Activated naive CD4-positive, alpha-beta T cell treated with Interleukin-2 at 50 U/mL for 16 hours (primary cell): ENCODE data around the gene EMC7.
"Not testable (repeated sequence)": the region's sequence is repeated elsewhere in the genome, so short reads cannot be mapped to it uniquely, and the experiment has no call there.

Experiments
- DNase-seq: peaks from one replicate; pipeline ENCODE4 v3.0.0-alpha.2; 2020

The EMC7 gene

DNA sequence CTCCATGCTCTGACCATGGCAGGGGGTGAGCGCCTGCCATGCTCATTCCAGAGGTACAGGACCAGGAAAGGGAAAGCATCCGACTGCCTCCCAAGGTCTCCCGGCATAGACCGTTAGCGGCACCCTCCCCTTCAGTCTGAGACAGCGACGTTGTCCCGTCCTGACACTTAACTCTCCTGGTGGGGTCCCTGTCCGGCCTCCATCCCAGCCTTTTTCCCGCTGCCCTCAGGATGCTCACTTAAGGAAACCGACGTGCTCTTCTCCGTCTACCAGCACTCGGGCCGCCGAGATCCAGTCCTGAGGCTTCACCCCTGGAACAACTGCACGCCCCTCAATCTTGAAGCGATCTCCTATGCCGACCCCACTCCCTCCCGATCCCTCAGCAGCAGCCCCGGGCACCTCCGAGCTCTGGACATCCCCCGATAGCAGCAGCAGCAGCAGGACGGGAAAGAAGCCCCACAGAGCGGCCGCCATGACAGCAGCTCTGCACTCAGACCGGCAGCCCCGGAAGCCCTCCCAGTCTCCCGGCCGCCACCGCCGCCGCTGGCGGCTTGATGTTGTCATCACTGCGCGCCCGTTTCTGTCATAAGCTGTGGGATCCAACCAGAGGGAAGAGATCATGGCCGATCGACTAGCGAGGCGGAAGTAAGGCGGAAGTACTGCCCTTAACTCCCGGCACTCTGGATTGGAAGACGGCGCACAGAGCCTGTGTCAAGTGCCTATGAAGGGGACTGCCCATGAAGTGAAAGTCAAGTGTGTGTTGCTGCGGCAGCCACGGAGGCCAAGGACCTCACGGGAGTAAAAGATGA is at the start of gene EMC7, which contains the start of gene PGBD4:
Gene EMC7 (minus strand): TSS at position 497 of the 809 bp plus-strand sequence. CDS start 23 bp downstream, at position 474.
Gene PGBD4 (plus strand): TSS at position 718 of the 809 bp plus-strand sequence. CDS start 449 bp downstream, outside the sequence.
- DNase-seq, result peak; percentile 99

DNA sequence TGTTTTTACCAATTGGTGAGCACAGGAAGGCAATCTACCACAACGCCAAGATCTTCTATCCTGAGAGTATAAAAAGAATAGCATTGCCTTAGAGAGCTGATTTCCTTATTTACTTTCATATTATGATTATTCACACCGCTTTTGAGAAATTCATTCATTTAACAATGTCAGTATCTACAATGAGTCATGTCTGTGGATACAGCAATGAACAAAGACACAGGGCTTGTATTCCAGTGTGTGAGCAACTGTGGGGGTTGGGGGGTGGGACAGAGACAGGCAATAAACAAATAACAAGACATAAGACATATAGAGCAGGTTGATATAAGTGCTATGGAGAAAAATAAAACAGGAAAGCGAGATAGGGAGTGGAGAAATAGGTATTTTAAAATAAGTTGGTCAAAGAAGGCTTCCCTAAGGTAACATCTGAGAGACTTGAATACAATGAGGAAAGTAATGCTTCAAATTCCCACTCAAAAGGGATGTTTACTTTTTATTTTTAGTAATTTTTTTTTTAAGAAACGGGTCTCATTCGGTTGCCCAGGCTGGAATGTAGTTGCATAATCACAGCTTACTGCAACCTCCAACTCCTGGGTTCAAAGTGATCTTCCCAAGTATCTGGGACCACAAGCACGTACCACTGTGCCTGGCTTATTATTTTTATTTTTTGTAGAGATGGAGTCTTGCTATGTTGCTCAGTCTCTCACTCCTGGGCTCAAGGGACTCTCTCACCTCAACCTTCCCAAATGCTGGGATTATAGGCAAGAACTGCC is 45.9 kb upstream of the EMC7 start:
- DNase-seq, result no peak

DNA sequence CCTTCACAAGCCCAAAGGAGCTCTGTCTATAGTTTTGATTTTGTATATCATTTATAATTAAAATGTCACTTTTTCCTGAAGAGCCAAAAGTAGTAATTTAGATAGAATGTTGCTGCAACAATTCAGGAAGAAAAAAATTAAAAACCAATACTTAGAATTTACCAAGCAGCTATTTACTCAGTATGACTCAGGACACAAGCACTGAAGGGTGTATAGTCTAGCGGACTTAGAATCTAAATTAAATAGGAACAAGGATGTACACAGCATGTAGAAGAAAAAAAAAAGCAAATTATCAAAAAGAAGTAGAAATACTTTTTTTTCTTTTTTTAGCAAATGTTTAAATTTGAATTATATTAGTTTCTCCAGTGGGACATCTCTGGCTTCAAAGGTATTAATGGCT is 31.8 kb upstream of the EMC7 start:
- DNase-seq, result no peak

DNA sequence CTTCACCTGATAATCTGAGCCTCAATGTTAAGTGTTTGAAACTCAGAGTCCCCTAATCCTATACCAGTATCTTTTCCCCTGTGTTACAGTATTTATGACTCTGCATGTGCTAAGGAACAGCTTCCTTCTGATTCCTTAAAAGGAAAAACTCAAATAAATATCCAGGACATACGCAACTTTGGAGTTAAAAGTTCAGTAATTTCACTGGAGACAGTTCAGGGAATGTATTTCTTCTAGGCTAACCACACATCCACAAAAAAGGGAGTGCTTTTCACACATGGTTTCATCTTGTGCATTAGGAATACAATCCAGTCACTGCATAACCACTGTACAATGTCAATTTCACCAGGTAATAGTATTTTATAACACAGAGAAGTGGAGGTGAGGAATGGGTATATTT is 31.2 kb upstream of the EMC7 start:
- no peak for DNase-seq

DNA sequence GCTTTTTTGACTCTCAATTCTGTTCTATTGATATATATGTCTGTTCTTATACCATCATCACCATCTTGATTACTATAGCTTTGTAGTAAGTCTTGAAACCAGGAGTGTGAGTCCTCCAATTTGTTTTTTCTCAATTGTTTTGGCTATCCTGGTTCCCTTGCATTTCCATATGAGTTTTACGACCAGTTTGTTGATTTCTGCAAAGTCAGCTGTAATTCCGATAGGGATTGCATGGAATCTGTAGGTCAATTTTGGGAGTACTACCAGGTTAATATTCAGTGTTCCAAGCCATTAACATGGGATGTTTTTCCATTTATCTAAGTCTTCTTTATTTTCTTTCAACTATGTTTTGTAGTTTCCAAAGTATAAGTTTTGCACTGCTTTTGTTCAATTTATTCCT is 27.2 kb upstream of the EMC7 start:
- no peak for DNase-seq

DNA sequence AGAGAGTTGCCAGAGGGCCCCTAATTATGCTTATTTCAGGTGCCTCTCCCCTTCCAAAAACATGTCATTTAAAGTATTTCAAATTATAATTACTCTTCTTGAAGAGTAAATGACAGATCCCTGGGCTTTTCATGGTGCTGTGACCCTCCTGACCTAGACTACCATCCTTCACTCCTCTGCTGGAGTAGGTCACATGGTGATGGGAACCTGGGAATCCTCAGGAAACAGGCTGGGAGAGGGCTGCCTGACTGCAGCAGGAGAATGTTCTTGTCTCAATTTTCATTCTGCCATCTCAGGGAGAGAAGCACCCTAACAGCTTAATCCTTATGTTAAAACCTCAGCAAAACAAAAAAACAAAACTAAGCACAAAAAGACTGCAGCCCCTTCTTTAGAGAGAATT is 24.9 kb upstream of the EMC7 start:
- DNase-seq, result no peak

DNA sequence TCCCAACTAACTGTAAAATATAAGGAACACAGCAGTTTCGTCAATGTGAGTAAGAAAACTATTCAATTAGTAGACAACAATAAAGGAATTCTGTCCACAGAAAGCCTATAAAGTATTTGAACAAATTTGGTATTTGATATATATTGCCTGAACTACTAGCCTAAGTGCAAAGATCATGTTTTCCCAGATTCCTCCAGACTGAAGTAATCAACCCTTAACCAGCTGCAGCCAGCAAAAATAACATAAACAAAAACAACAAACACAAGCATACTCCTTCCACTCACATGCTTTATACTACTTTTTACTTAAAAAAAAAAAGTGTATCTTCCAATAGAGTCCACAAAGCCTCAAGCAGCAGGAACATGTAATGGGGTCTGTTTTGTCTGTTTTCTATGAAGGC is 24.3 kb upstream of the EMC7 start:
- DNase-seq, result no peak

DNA sequence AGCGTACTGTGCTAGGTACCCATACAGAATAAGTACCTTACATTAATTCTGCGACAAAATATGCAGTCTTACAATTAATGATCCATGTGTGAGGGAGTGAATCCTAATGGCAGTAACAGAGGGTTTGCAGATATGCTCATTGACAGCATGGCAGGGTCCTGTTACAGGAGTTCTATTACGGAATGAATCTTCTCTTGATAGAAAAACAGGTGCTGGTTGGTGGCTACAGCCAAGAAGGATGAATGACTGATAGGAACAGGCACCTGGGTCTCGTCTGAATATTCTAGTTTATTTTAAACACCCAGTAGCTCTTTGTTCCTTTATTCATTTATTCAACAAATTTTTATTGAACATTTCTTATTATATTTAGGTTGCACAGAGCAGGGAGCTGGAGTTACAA is 23.0 kb upstream of the EMC7 start:
- DNase-seq, result no peak

DNA sequence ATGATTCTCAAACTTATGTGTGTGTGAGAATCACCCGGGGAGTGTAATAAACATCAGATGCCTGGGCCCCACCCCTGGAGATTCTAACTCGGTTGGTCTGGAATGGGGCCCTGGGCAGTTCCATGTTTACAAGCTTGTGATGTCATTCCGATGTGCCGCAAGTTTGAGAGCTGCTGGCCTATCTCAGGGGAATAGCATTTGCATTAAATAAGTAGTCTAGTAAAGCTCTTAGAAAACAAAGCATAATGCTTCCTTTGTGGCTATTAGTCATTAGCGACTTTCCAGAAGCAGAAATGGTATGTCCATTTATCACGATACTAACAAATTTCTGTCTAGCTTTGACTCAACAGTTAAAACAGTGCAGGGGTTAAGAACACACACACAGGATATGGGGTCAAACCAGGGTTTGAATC is 21.1 kb upstream of the EMC7 start:
- DNase-seq, result no peak

DNA sequence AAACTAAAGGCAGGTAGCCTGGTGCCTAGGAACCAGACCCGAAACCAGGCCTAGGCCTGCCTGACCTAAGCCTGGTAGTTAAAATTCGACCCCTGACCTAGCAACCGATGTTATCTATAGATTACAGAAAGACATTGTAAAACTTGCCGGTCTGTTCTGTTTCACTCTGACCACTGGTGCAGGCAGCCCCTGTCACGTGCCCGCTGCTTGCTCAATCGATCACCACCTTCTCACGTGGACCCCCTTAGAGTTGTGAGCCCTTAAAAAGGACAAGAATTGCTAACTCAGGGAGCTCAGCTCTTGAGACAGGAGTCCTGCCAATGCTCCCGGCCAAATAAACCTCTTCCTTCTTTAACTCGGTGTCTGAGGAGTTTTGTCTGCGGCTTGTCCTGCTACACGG is 20.1 kb upstream of the EMC7 start:
- DNase-seq, result not testable (repeated sequence)

DNA sequence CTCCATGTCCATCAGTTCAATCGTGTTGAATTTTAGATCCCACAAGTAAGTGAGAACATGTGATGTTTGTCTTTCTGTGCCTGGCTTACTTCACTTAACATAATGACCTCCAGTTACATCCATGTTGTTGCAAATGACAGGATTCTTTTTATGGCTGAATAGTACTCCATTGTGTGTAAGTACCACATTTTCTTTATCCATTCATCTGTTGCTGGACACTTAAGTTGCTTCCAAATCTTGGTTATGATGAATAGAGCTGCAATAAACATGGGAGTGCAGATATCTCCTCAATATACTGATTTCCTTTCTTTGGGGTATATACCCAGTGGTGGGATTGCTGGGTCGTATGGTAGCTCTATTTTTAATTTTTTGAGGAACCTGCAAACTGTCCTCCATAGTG is 18.8 kb upstream of the EMC7 start:
- DNase-seq, result not testable (repeated sequence)

DNA sequence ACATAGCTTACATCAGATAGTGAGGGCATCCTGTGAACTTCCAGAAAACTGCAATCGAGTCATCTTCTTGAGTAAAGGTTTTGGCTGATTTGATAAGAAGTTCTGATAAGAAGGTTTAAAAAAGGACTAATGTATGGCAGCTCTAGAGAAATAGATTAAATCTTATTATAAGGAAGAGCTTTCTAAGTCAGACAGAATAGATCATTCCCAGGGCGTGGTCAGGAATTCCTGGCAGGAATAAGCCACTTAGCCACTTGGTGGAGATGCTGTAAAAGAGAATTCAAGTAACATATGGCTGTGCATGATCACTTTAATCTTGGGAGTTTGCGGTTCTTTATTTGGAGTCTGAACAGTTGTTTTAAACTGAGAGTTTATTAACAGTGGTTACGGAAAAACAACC is 17.6 kb upstream of the EMC7 start:
- DNase-seq, result no peak

DNA sequence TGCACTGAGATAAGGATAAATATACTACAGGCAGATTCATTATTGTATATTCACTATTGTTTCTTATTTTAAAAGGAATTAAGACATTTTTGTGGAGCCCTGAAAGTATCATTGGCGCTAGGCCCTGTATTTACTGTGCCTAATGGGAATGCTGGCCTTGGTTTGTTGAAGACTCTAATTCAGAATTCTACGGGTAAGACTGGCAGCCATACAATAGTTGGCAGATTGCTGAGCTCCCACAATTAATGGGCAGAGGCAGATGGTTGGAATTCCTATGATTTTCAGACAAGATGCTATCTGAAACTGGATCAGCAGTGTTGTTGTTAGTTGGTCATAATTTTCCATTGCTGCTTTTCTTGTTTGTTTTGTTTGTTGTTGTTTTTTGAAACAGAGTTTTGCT is 15.0 kb upstream of the EMC7 start:
- no peak for DNase-seq

DNA sequence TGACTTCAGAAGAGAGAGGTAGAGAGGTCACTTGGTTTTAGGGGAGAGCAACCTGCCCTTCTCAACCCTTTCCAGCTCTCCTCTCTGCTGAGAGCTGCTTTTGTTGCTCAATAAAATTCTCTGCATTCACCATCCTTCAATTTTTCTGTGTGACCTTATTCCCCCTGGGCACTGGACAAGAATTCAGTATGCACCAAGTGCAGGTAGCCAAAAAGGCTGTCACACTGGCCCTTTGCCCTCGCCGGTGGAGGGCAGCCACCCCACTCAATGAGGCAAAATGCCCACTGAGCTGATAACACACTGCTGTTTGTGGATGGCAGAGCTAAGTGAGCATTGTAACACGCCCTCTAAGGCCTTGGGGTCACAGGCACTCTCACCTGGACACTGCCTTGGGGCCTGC is 13.1 kb upstream of the EMC7 start:
- DNase-seq, result no peak

DNA sequence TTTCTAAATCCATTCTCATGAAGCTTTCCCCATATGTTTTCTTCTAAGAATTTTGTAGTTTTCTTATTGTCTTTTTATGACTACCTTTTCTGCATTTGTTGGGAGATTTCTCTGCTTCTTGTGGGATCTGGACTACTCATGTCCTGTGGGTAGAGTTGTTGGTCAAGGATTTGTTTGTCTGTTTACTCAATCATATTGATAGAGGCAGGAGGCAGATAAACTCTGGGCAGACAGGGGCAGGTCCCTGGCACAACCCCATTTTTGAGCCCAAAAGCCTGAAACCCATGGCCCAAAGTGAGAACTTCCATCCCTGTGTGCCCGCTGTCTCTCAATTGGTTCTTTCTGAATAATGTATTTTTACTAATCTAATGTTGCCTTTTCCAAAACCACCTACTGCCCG is 12.6 kb upstream of the EMC7 start:
- no peak for DNase-seq

DNA sequence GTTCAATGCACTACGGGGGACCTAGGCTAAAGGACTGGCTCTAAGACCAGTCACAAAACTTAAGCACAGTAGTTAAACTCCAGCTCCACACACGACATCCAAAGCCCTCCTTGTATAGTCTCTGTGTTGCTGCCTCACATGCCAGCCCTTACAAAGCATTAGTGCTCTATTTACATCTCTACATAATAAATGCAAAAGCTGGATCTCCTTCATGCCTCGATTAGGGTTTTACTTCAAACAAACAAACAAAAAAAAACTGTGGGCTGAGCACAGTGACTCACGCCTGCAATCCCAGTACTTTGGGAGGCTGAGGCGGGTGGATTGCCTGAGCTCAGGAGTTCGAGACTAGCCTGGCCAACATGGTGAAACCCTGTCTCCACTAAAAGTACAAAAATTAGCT is 9.8 kb upstream of the EMC7 start:
- no peak for DNase-seq

DNA sequence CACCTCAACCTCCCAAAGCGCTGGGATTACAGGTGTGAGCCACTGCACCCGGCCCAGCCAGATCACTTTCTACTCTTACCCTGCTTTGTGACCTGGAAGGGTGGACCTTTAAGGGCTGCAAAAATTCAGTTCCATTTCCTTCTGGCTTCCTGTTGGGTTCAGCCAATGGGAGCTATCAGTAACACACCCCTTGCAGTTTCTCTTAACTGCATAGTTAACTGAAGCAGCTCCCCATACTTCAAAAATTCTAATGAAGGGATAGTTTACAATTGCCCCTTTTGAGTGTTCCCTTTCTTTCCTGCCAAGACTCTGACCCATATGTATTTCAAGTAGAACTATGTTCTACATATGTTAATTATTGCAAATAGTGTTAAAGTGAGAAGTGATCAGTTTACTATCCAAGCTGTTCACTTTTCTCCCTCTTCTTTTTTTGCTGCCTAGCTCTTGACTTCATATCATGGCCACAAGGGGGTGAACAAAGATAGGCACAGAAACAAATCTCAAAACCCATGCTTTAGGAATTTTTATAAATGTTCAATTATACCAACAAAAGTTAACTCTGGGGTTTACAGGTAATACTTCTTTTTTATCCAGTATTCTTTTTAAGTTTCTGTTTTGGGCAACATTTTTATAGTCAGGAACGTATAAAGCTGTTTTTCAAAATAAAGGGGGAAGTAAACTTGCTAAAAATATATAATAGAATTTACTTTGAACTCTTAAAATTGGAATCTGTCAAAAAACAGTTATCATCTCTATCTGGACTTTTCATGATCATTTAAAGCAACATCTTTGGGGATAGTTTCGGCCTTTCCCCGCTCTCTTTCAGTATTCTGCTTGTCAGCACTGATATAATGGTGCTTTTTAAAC is 8.4 kb upstream of the EMC7 start:
- DNase-seq, result no peak

DNA sequence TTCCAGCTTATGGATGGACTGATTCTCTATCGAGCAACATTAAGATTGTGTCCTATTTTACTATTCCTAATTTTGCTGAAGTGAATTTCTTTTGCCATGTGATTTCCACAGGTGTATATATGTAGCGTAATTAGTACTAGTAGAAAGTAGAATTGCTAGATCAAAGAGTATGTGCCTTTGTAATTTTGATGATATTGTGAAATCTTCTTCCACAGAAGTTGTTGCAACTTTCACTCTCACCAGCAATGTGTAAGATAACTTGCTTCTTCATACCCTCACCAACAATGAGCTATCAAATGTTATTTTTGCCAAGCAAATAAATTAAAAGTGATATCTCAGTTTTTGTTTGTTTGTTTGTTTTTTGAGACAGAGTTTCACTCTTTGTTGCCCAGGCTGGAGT is 5.7 kb upstream of the EMC7 start:
- DNase-seq, result no peak

DNA sequence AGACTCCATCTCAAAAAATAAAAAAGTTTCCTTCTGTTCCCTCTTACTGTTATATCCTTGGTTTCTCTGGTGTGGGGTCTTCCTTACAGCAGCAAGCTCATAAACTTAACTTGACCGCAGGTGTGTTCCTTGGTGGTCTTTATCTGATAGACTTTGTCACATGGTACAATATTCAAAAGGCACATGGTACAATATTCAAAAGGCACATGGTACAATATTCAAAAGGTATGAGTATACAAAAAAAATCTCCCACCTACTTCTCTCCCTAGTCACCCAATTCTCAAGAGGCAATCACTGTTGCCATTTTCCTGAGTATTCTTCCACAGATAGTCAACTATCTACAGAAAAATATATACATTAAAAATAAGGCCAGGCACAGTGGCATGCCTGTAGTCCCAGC is 4.8 kb upstream of the EMC7 start:
- DNase-seq, result no peak

DNA sequence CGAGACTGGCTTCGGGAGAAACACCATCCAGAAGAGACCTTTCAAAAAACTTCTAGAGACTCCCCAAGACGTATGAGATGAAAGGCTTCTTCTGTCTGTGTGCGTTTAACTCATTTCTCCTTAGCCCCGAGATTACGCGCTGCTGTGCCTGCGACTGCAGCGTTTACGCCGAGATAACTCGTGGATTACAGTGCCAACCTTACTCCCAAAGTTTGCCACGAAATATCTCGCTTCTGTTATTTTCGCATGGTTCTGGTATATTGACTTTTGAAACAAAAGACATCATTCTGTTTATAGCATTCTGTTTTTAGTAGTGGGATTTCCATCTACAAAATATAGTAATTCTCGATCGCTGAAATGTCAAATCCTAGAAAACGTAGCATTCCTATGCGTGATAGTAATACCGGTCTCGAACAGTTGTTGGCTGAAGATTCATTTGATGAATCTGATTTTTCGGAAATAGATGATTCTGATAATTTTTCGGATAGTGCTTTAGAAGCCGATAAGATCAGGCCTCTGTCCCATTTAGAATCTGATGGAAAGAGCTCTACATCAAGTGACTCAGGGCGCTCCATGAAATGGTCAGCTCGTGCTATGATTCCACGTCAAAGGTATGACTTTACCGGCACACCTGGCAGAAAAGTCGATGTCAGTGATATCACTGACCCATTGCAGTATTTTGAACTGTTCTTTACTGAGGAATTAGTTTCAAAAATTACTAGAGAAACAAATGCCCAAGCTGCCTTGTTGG is 688 bp upstream of the EMC7 start:
- DNase-seq, result no peak

DNA sequence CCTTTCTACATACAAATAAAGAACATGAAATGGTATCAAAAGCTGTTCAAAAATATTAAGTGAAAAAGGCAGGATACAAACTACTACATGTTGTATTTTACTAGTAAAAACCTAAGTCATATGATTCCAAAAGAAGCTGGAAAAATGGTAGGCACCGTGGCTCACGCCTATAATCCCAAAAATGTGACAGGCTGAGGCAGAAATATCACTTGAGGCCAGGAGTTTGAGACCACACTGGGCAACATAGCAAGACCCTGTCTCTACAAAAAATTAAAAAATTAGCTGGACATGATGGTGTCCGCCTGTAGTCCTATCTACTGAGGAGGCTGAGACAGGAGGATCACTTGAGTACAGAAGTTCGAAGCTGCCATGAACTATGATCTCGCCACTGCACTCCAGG is 1.7 kb downstream of the EMC7 start:
- DNase-seq, result no peak

DNA sequence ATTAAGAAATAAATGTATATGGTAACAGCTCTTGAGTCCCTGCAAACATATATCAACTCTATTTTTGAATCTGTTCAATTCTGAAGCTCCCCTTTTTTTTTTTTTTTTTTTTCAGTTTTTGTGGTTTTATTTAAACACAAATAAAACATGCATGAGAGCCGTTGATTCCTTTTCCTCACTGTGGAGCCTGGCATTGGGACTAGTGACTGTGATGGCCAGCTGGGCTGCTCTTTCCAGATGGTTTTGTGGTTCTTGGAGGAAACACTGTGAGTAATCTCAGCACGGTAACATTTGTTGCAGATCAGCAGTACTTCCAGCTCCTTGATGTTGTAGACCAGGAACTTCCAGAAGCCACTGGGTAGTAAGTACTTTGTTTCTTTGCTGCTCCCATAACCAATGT is 15.9 kb downstream of the EMC7 start:
- no peak for DNase-seq

DNA sequence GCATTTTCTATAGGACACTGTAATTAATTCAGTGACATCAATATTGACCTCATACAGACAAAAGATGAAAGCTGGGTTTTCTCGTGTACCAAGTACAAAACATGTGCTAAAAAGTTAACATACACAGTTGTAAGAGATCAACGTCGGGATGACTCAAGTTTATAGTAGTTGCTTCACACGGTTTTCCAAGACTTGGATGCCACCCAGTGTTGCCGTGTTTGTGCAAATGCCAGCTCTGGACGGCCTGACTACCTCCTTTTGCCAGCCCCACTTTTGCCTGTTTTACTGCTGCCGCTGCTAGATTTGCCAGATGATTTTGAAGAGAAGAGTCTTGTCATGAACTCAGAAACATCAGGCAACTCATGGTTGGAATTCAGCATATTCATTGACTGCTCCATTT is 17.6 kb downstream of the EMC7 start:
- DNase-seq, result no peak
